Thyroid gland (tissue), 4 donors: ENCODE results near the gene SLAIN2. TPM values are rescaled to one million over a fixed set of nuclear protein-coding genes. Genes with fewer than 3 reads are reported as not detected.
A peak's percentile ranks its signal among the peaks of the same experiment; 100 is the strongest.
"Not testable (repeated sequence)": the region's sequence is repeated elsewhere in the genome, so short reads cannot be mapped to it uniquely, and the experiment has no call there.

ENCODE experiments used
- DNase-seq, 2 donors: peaks; one replicate each; pipeline ENCODE4 v3.0.0-alpha.2; 2019
- H3K27ac ChIP-seq, 3 donors: fragments of 200-600 bp; sonication (generic); 1 replicate in 2 of 3; 2 replicates in 1 of 3; pipeline ENCODE4 v1.5.1; 2016 to 2019; ENCODE audit warnings: mild to moderate bottlenecking in 1 of 3, moderate library complexity in 1 of 3
- H3K27me3 ChIP-seq: fragments of 200-600 bp; sonication (generic); one replicate; pipeline ENCODE4 v1.5.1; 2019
- H3K36me3 ChIP-seq, 2 donors: fragments of 200-600 bp; sonication (generic); one replicate each; pipeline ENCODE4 v1.5.1; 2016 to 2019
- H3K4me1 ChIP-seq, 2 donors: fragments of 200-600 bp; sonication (generic); one replicate each; pipeline ENCODE4 v1.5.1; 2017 to 2019
- H3K4me3 ChIP-seq, 3 donors: fragments of 200-600 bp; sonication (generic); replicated peaks in 1 of 3; 1 replicate in 2 of 3; 2 replicates in 1 of 3; pipeline ENCODE4 v1.5.1; 2016; ENCODE audit warnings: mild to moderate bottlenecking in 1 of 3
- H3K9me3 ChIP-seq: fragments of 200-600 bp; sonication (generic); one replicate; pipeline ENCODE4 v1.5.1; 2017
- POLR2A ChIP-seq, 2 donors: fragments of 450-650 bp; IDR thresholded peaks; one replicate each; pipeline ENCODE4 v1.6.1; 2017; ENCODE audit warnings: antibody characterized with exemption in 2 of 2, mild to moderate bottlenecking in 2 of 2, moderate library complexity in 1 of 2
- WGBS, 2 donors: methylation state at CpG; one replicate each; pipeline ENCODE4 v1.1.5; 2017; 5-methylcytosine and 5-hydroxymethylcytosine counted together
- intact Hi-C: fragments of 100-400 bp; cut with DNase I; formaldehyde crosslinking; loops from one replicate; pipeline ENCODE4 v1.15.1; 2023
- total RNA-seq, 4 donors: library from RNA; depleted of rRNA; stranded (reverse); fragments of >200 nt; gene quantifications; one replicate each; pipeline ENCODE4 v1.2.3, GENCODE V29; 2016
- TF ChIP-seq, protein P1 (sequence below), 6 experiments: fragments of 200-600 bp in 3 of 6; fragments of 450-650 bp in 3 of 6; sonication (generic) in 3 of 6; IDR thresholded peaks; one replicate each; pipeline ENCODE4 v1.5.1; 2016 to 2019; ENCODE audit warnings: antibody characterized with exemption in 6 of 6, mild to moderate bottlenecking in 2 of 6, inconsistent platforms in 1 of 6, moderate library complexity in 1 of 6

The SLAIN2 gene
- 100 to 1,000 TPM in 1 of 4 donors, 10 to 100 TPM in 3; 40.8 to 191 (median 82.5) TPM for total RNA-seq

DNA sequence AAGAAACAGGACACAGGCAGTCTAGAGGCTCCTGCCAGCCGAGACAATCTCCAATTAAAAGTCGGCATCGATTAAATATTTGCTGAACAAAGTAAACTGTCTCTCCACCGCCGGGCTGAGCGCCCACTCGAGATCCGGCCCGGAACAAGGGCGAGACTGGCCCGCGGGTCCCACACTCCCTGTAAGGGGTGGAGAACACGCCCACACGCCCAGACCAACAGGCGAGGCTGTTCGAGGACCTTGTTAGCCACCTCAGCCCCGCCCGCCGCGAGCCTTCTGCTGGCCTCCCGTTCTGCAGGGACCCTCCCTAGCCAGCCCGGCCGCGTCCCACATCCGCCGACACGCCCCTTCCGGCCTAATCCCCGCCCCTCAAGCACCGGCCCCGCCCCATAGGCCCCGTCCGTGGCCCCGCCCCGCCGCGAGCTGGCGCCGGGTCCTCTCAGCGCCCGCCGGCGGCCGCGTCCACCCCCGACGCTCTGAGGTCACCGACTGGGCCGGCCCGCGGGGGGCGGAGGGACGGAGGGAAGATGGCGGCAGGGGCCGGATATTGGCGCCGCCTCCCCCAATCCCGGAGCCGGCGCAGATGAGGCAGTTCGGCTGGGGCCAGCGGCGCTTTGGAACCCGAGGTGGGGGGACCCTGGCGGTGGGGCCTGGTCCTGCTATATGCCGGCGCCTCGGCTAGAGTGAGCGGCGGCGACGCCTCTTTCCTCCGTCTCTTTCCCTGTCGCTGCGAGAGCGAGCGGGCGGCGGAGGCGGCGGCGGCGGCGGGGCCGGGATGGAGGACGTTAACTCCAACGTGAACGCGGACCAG lies at the start of gene SLAIN2:
Gene SLAIN2 (plus strand): TSS at position 565 of the 811 bp plus-strand sequence. CDS start 211 bp downstream, at position 776.
- Histone ChIP-seq H3K27ac (peak within 1 kb of the TSS; percentile 76 to 97 (median 95)), H3K9me3 (no peaks in the 10 kb centered on the region), H3K4me1 (peaks cover 21 to 35% of the 10 kb centered on the region in 2 donors), H3K27me3 (no peaks in the 10 kb centered on the region), H3K4me3 (peak within 1 kb of the TSS; percentile 65 to 87 (median 84)), H3K36me3 (no peaks in the 10 kb centered on the region)
- DNase-seq = peak; percentile 99 to 100
- peak; percentile 74 to 89 for TF ChIP-seq POLR2A (IDR thresholded peaks at IDR 0.05)
- TF ChIP-seq, protein P1, sequence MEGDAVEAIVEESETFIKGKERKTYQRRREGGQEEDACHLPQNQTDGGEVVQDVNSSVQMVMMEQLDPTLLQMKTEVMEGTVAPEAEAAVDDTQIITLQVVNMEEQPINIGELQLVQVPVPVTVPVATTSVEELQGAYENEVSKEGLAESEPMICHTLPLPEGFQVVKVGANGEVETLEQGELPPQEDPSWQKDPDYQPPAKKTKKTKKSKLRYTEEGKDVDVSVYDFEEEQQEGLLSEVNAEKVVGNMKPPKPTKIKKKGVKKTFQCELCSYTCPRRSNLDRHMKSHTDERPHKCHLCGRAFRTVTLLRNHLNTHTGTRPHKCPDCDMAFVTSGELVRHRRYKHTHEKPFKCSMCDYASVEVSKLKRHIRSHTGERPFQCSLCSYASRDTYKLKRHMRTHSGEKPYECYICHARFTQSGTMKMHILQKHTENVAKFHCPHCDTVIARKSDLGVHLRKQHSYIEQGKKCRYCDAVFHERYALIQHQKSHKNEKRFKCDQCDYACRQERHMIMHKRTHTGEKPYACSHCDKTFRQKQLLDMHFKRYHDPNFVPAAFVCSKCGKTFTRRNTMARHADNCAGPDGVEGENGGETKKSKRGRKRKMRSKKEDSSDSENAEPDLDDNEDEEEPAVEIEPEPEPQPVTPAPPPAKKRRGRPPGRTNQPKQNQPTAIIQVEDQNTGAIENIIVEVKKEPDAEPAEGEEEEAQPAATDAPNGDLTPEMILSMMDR (IDR thresholded peaks at IDR 0.05) = peak in 4 of 6 experiments; percentile 15 to 54 (median 44)
- 0% methylated on average over 35 to 55 of the region's 89 CpGs for WGBS, 2 donors
- intact Hi-C loops = no loop called here

DNA sequence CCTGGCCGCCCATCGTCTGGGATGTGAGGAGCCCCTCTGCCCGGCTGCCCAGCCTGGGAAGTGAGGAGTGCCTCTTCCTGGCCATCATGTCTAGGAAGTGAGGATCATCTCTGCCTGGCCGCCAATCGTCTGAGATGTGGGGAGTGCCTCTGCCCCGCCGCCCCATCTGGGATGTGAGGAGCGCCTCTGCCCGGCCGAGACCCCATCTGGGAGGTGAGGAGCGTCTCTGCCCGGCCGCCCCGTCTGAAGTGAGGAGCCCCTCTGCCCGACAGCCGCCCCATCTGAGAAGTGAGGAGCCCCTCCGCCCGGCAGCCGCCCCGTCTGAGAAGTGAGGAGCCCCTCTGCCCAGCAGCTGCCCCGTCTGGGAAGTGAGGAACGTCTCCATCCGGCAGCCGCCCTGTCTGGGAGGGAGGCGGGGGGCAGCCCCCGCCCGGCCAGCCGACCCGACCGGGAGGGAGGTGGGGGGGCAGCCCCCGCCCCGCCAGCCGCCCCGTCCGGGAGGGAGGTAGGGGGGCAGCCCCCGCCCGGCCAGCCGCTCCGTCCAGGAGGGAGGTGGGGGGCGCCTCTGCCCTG lies 49.0 kb upstream of the SLAIN2 start:
- DNase-seq, H3K9me3 ChIP-seq, H3K27me3 ChIP-seq, H3K27ac ChIP-seq, H3K4me3 ChIP-seq, intact Hi-C loops, H3K4me1 ChIP-seq, H3K36me3 ChIP-seq: not testable (repeated sequence)
- 100% methylated on average over 6 to 9 of the region's 40 CpGs for WGBS, 2 donors

DNA sequence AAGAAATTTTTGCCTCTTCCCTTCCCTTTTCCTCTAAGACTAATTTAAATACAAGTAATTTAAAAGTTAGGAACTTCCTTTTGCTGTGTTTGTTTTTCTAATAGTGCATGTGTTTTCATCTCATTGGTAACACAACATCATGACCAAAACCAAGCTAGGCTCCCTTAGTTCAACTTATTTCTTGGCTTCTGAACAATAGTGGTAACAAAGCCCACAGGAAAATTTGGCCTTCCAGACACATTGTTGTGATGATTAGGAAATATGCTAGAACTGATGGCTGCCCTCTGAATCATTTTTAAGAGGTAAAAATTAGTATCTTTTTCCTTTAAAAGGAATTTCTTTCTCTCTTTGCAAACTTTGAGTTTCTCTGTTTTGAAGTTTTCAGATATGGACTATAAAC lies 46.2 kb upstream of the SLAIN2 start:
- Histone ChIP-seq H3K9me3 (no peaks in the 10 kb centered on the region), H3K27me3 (no peaks in the 10 kb centered on the region), H3K4me3 (no peak overlapping the region), H3K36me3 (no peaks in the 10 kb centered on the region), H3K4me1 (no peaks in the 10 kb centered on the region), H3K27ac (no peak overlapping the region)
- DNase-seq = no peak
- TF ChIP-seq, protein P1 (IDR thresholded peaks at IDR 0.05) = no peak
- no peak for TF ChIP-seq POLR2A (IDR thresholded peaks at IDR 0.05)
- intact Hi-C loops = no loop called here

DNA sequence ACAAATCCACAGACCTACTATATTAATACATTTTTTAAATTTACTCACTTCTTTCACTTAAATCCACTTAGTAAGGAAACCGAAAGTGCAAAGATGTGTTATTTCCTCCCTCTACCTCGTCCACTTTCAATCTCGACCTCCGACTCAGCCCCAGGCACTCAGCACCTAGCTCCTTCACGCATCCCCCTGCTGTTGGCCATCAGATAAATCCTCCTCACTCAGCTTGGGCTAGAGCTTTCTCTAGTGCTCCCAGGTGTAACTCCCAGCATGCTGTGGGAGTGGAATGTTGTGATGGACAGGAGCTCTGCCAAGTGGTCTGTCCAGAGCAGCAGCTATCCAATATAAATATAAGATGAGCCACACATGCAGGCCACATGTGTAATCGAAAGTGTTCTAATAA lies 45.0 kb upstream of the SLAIN2 start:
- no peaks in the 10 kb centered on the region for H3K9me3 ChIP-seq
- no peaks in the 10 kb centered on the region for H3K36me3 ChIP-seq
- H3K27me3 ChIP-seq = no peaks in the 10 kb centered on the region
- DNase-seq = no peak
- H3K4me1 ChIP-seq = no peaks in the 10 kb centered on the region
- no peak for TF ChIP-seq POLR2A (IDR thresholded peaks at IDR 0.05)
- TF ChIP-seq, protein P1 (IDR thresholded peaks at IDR 0.05) = no peak
- WGBS, 2 donors = 66 to 70% methylated on average over 6 of the region's 6 CpGs
- H3K27ac ChIP-seq = no peak overlapping the region
- H3K4me3 ChIP-seq = no peak overlapping the region
- intact Hi-C loops = no loop called here

DNA sequence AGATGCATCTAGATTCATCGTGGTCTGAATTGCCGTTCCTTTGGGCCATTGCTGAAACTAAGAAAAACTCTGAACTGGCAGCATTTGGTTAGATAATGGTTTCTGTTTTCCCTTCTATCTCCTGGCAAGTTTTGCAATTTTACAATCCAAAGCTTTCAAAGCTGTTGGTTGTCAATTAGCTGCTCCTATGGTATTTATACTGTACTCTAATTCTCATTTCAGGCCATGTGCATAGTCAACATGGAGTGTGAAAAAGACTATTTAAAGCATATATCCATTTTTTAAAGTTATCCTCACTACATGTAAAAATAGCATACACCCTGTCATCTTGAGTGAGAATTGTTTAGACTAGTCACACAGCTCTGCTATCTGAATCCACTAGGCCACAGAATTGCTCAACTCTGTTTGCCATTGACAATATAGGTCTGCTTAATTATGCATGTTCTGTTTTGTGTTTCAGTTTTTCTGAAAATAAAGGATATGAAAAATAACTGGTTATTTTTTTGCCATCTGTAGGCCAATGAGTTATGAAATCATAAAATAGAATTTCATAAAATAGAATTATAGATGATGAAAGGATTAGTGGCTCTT lies 44.0 kb upstream of the SLAIN2 start:
- no peak for DNase-seq
- no peaks in the 10 kb centered on the region for H3K36me3 ChIP-seq
- 82 to 97% methylated on average over 2 of the region's 2 CpGs for WGBS, 2 donors
- no peak overlapping the region for H3K27ac ChIP-seq
- no peak for TF ChIP-seq POLR2A (IDR thresholded peaks at IDR 0.05)
- TF ChIP-seq, protein P1 (IDR thresholded peaks at IDR 0.05) = no peak
- H3K9me3 ChIP-seq = no peaks in the 10 kb centered on the region
- intact Hi-C loops = no loop called here
- H3K4me1 ChIP-seq = no peaks in the 10 kb centered on the region
- no peaks in the 10 kb centered on the region for H3K27me3 ChIP-seq
- no peak overlapping the region for H3K4me3 ChIP-seq
